Natural killer cell (primary cell): ENCODE measurements around the gene KANSL1. TPM values are rescaled to one million over a fixed set of nuclear protein-coding genes. Genes with fewer than 3 reads are reported as not detected.
A peak's percentile ranks its signal among the peaks of the same experiment; 100 is the strongest.

Experiments used
- ATAC-seq, 3 donors: fragments of 150-1000 bp in 2 of 3; fragments of 200-7000 bp in 1 of 3; cut with Tn5 transposase; 1 replicate in 1 of 3; 2 replicates in 2 of 3; pipeline ENCODE4 v1.10.0; 2021; ENCODE audit warnings: mild to moderate bottlenecking in 2 of 3, moderate library complexity in 2 of 3
- DNase-seq, 2 donors: peaks; one replicate each; pipeline versions ENCODE4 v3.0.0 to v3.0.0-alpha.2; 2013 to 2021; ENCODE audit warnings: mixed read lengths in 1 of 2
- H3K27ac ChIP-seq: one replicate; pipeline ENCODE4 v1.5.1; 2013; ENCODE audit warnings: mild to moderate bottlenecking, low read length
- H3K27me3 ChIP-seq: one replicate; pipeline ENCODE4 v1.6.1; 2013; ENCODE audit warnings: low read length; ENCODE audit not compliant: control insufficient read depth, insufficient read depth
- H3K36me3 ChIP-seq: one replicate; pipeline ENCODE4 v1.6.1; 2013; ENCODE audit warnings: low read length; ENCODE audit not compliant: control insufficient read depth, insufficient read depth
- H3K4me1 ChIP-seq: one replicate; pipeline ENCODE4 v1.6.1; 2013; ENCODE audit warnings: low read length; ENCODE audit not compliant: control insufficient read depth, insufficient read depth
- H3K4me3 ChIP-seq: one replicate; pipeline ENCODE4 v1.5.1; 2013; ENCODE audit warnings: low read length
- H3K9me3 ChIP-seq: one replicate; pipeline ENCODE4 v1.6.1; 2013; ENCODE audit warnings: low read length; ENCODE audit not compliant: control insufficient read depth, insufficient read depth
- H3K27ac Mint-ChIP-seq, 2 donors: one replicate each; pipeline ENCODE4 v1.8.0; 2022; ENCODE audit warnings: mild to moderate bottlenecking in 2 of 2, mixed read lengths in 2 of 2, moderate library complexity in 1 of 2
- H3K27me3 Mint-ChIP-seq, 2 donors: one replicate each; pipeline ENCODE4 v1.8.0; 2022; ENCODE audit warnings: low read depth in 2 of 2, mixed read lengths in 2 of 2
- H3K36me3 Mint-ChIP-seq: one replicate; pipeline ENCODE4 v1.8.0; 2022; ENCODE audit warnings: mixed read lengths
- H3K4me1 Mint-ChIP-seq, 2 donors: one replicate each; pipeline ENCODE4 v1.8.0; 2022; ENCODE audit warnings: mixed read lengths in 2 of 2
- H3K4me3 Mint-ChIP-seq: one replicate; pipeline ENCODE4 v1.8.0; 2022; ENCODE audit warnings: mild to moderate bottlenecking, moderate library complexity, mixed read lengths
- H3K9me3 Mint-ChIP-seq, 2 donors: one replicate each; pipeline ENCODE4 v1.8.0; 2022; ENCODE audit warnings: mixed read lengths in 2 of 2
- CTCF ChIP-seq: fragments of 200-600 bp; IDR thresholded peaks from one replicate; pipeline ENCODE4 v1.8.0; 2022; ENCODE audit warnings: antibody characterized with exemption
- WGBS: methylation state at CpG from one replicate; pipeline ENCODE4 v1.1.7; 2013; ENCODE audit warnings: missing lambda C conversion rate; ENCODE audit not compliant: insufficient coverage; 5-methylcytosine and 5-hydroxymethylcytosine counted together
- intact Hi-C: fragments of 100-400 bp; cut with micrococcal nuclease; formaldehyde crosslinking; loops from one replicate; pipeline ENCODE4 v1.14.2; 2022
- total RNA-seq, 4 donors: library from RNA; stranded (reverse); fragments of 120-200 nt in 1 of 4; gene quantifications; one replicate each; pipeline versions ENCODE4 v1.2.3 to v1.2.4, GENCODE V29; 2013 to 2022

KANSL1 gene
- total RNA-seq, 3 donors from 2014 or later (not counting 1 experiment from before 2014, with no cell fraction given), result 202 to 240 (median 220) TPM

- ATAC-seq, result no peak
- peak overlapping the region; percentile 39 to 83 for H3K27ac Mint-ChIP-seq
Measured at GRCh38 chr17:46167826-46168569, 25.2 kb downstream of the KANSL1 start.

GRCh38 chr17:46167267-46167666 is 26.0 kb downstream of the KANSL1 start:
- no peaks in the 10 kb centered on the region for H3K9me3 ChIP-seq
- H3K27me3 ChIP-seq, result no peaks in the 10 kb centered on the region
- Mint-ChIP-seq H3K36me3 (peaks cover 10% of the 10 kb centered on the region), H3K9me3 (no peaks in the 10 kb centered on the region), H3K27me3 (no peaks in the 10 kb centered on the region), H3K4me1 (peaks cover 74 to 83% of the 10 kb centered on the region in 2 donors), H3K4me3 (no peak overlapping the region), H3K27ac (peak overlapping the region; percentile 39 to 83)
- DNase-seq, result no peak
- H3K4me3 ChIP-seq, result no peak overlapping the region
- no peak overlapping the region for H3K27ac ChIP-seq
- H3K4me1 ChIP-seq, result peaks cover 10% of the 10 kb centered on the region
- TF ChIP-seq CTCF, result no peak
- no CpG with 5 or more reads among the region's 2 CpGs for WGBS
- H3K36me3 ChIP-seq, result peaks cover 27% of the 10 kb centered on the region
- no peak for ATAC-seq
- intact Hi-C loops, result no loop called here

More at GRCh38 chr17:46167826-46168569, 25.2 kb downstream of the KANSL1 start:
- no peaks in the 10 kb centered on the region for H3K9me3 Mint-ChIP-seq
- no peaks in the 10 kb centered on the region for H3K9me3 ChIP-seq
- H3K4me3 Mint-ChIP-seq, result peak overlapping the region; percentile 38
- H3K4me3 ChIP-seq, result no peak overlapping the region
- H3K36me3 ChIP-seq, result peaks cover 27% of the 10 kb centered on the region
- H3K4me1 ChIP-seq, result peaks cover 7% of the 10 kb centered on the region
- no peak overlapping the region for H3K27ac ChIP-seq
- peaks cover 73 to 83% of the 10 kb centered on the region in 2 donors for H3K4me1 Mint-ChIP-seq
- 95% methylated on average over 13 of the region's 14 CpGs for WGBS
- DNase-seq, result no peak
- intact Hi-C loops, result no loop called here
- no peaks in the 10 kb centered on the region for H3K27me3 ChIP-seq
- no peaks in the 10 kb centered on the region for H3K27me3 Mint-ChIP-seq
- peaks cover 10% of the 10 kb centered on the region for H3K36me3 Mint-ChIP-seq
- no peak for TF ChIP-seq CTCF

GRCh38 chr17:46166692-46167249 is 26.5 kb downstream of the KANSL1 start:
- peaks cover 26% of the 10 kb centered on the region for H3K36me3 ChIP-seq
- no peaks in the 10 kb centered on the region for H3K9me3 Mint-ChIP-seq
- peaks cover 74 to 83% of the 10 kb centered on the region in 2 donors for H3K4me1 Mint-ChIP-seq
- no peaks in the 10 kb centered on the region for H3K27me3 Mint-ChIP-seq
- DNase-seq (no peak), ATAC-seq (no peak)
- H3K4me1 ChIP-seq, result peaks cover 10% of the 10 kb centered on the region
- no peaks in the 10 kb centered on the region for H3K9me3 ChIP-seq
- no peak overlapping the region for H3K27ac ChIP-seq
- no peaks in the 10 kb centered on the region for H3K27me3 ChIP-seq
- no peak for TF ChIP-seq CTCF
- WGBS, result 60% methylated on average over 1 of the region's 2 CpGs
- intact Hi-C loops, result no loop called here
- H3K4me3 ChIP-seq, result no peak overlapping the region
- H3K4me3 Mint-ChIP-seq, result peak overlapping the region; percentile 73
- H3K27ac Mint-ChIP-seq, result peak overlapping the region; percentile 32 to 83
- peaks cover 10% of the 10 kb centered on the region for H3K36me3 Mint-ChIP-seq
